HG03103 (cell line): ENCODE measurements around the gene DHDDS.
"Not testable (repeated sequence)": the region's sequence is repeated elsewhere in the genome, so short reads cannot be mapped to it uniquely, and the experiment has no call there.

Experiments used
- ATAC-seq: cut with Tn5 transposase; IDR thresholded peaks from one replicate; pipeline ENCODE4 v1.9.1; 2021; ENCODE audit warnings: low read depth; ENCODE audit not compliant: unreplicated experiment

Gene DHDDS, protein sequence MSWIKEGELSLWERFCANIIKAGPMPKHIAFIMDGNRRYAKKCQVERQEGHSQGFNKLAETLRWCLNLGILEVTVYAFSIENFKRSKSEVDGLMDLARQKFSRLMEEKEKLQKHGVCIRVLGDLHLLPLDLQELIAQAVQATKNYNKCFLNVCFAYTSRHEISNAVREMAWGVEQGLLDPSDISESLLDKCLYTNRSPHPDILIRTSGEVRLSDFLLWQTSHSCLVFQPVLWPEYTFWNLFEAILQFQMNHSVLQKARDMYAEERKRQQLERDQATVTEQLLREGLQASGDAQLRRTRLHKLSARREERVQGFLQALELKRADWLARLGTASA

DNA sequence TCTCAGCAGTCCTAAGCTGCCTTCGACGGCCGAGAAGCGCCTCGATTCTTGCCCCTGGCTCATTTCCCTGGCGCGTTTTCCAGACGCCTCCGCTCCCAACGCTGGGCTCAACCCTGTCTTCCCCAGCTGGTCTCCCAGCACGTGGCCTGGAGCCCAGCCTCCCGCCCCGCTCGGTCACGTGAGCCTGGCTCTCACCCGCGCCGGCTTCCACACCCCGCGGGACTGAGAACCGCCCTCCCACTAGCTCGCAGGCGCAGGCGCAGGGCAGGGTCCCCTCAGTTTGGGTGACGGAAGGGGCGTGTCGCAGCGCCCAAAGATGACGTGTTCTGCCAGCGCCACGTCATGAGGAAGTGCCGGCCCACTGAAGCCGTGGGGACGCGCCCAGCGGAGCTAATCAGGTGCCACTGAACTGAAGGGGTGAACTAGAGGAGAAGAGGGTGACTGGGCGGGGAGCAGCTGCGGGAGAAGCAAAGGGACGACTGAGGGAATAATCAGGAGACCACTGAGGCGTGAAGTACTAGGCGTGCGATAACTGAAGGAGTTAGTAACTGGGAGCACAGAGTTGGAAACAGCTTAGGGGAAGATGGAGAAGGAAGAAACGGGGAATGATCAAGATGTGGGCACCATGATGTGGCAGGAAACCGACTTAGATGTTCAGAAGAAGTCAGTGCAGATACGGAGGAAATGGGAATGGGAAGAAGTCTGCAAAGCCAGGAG lies at the start of gene DHDDS:
Gene DHDDS, plus strand, starts transcription at position 343 of the 717 bp plus-strand sequence. CDS start 625 bp downstream, outside the sequence.
- peak; percentile 91 for ATAC-seq

DNA sequence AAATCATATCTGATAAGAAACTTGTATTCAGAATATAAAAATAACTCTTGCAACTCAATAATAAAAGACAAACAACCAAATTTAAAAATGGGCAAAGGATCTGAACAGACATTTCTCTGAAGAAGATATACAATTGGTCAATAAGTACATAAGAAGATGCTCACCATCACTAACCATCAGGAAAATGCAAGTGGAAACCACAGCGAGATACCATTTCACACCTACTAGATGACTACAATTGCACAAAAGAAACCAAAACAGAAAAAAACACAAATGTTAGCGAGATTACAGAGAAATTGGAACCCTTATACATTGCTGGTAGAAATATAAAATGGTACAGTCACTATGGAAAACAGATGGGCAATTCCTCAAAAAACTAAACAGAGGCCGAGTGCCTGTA lies 48.0 kb upstream of the DHDDS start:
- no peak for ATAC-seq

DNA sequence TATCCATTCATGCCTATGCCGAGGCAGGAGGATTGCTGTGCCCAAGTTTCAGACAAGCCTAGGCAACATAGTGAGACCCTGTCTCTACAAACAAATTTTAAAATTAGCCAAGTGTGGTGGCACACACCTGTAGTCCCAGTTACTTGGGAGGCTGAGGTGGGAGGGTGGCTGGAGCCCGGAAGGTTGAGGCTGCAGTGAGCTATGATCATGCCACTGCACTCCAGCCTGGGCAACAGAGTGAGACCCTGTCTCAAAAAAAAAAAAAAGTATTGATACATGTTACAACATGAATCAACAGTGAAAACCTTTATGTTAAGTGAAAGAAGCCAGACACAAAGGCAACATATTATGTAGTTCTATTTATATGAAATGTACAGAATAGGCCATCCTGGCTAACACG lies 47.1 kb upstream of the DHDDS start:
- ATAC-seq = not testable (repeated sequence)

DNA sequence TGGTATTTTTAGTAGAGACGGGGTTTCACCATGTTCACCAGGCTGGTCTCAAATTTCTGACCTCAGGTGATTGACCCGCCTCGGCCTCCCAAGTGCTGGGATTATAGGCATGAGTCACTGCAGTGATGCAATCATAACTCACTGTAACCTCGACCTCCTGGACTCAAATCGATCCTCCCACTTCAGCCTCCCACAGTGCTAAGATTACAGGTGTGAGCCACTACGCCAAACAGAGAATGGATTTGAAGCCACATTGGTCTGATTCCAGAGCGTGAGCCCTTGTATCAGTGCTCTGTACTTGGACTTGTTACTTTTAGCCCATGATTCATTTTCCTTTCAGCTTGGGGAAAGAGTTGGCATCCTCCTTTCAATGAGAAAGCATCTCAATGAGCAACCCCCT lies 44.7 kb upstream of the DHDDS start:
- ATAC-seq = no peak

DNA sequence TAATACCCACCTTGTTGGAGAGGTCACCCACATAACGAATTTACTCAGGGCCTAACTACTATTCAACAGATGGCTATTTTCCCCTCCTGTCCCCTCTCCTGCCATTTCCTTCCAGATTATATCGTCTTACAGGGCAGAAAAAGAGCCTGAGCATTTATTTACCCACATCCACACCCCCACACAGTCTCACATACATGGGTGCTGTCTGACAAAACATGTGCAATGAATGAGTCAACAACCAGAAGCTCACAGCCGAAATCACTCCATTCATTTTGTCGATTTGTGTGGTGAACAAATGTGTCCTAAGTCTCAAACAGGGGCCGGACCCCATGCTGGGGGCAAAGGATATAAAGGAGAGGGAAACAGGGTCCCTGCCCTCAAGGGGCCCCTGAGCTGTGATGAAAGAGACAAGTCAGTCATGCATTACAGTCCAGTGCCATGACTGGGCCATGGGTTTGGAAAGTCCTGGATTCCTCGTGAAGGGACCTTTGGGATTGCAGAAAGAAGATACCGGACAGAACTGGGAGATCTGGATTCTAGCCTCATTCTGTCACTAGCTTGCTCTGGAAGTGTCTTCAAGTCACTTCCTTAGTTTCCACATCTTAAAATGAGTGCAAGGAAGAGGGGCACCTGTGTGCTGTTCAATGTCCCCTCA lies 43.2 kb upstream of the DHDDS start:
- no peak for ATAC-seq

DNA sequence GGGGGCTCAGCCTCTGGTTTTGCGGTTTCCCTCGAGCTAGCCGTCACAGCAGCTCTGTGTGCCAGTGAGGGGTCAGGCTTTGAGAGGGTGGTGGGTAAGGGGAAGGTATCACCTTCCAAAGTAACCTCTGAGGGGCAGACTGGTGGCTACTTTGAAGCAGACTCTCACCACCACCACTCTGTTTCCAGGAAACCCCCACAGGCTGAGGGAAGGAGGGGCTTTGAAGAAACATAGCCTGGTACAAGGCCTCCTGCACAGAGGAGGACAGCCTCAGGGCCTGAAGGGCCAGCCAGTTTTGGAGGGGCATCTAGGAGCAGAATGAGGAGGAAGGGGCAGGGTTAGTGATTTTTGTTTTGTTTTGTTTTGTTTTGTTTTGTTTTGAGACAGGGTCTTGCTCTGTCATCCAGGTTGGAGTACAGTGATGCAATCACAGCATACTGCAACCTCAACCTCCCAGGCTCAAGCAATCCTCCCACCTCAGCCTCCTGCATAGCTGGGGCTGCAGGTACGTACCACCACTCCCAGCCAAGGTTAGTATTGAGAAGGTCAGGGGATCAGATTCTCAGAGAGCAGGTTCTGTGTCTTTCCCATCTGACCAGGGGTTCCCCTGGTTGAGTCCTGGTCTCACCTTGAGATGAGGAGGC lies 42.4 kb upstream of the DHDDS start:
- no peak for ATAC-seq

DNA sequence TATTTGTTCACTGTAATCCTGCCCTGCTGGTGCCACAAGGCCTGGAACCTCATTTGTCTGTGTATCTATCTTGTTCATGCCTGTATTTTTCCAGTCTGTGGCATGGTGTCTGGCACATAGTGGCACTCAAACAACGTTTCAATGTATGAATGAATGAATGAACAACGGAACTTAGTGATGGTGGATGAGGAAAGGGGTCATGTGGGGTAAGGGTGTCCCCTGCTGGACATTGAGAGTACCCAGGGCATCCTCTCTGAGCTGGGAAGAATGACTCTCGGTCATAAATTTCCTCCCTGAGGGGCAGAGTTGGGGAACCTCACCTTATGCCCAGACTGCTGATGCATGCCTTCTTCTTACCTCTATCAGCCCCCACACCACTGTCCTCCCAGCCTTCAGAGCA lies 40.7 kb upstream of the DHDDS start:
- no peak for ATAC-seq

DNA sequence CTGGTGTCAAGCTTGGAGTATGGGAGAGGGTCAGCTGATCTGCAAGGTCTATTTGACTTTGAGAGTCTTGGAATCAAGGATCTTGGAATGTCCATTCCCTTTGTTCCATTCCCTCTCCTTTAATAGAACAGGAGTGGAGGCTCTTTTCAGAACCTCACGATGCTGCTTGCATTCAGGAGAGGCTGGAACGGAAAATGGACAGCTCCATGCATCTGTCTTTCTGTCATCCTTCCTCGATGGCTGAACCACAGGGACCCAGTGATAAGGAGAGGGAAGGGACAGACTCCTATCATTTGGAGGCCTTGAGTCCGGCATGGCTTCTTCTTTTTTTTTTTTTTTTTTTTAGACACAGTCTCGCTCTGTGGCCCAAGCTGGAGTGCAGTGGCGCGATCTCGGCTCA lies 36.4 kb upstream of the DHDDS start:
- ATAC-seq = no peak

DNA sequence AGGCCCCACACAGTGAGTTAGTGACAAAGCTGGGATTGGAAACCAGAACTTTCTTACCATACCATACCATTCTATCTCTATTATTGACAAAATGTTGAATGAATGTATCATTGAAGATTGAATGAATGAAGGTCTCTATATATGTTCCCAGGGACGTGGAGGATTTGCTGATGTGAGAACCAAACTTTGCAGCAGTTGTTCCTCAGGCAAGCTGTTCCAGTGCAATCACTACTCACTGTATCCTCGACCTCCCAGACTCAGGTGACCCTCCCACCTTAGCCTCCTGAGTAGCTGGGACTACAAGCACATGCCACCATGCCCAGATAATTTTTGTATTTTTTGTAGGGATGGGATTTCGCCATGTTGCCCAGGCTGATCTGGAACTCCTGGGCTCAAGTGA lies 33.1 kb upstream of the DHDDS start:
- ATAC-seq = no peak

DNA sequence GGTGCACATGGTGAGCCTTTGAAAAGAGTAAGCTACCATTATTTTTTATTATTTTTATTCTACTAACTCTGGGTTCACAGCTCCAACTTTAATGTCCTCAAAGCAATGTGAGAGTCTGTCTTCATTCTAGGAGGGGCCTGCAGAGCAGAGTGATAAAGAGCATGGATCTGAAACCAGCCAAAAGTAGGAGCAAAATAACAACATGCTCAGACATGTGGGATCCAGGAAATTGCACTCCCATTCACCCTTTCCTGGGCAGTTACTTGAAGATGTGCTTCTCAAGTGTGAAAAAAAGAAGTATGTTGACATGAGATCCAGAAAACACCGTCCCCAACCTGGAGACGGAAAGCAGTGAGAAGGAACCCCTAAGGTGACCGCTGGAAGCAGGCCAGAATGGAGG lies 30.2 kb upstream of the DHDDS start:
- ATAC-seq = no peak

DNA sequence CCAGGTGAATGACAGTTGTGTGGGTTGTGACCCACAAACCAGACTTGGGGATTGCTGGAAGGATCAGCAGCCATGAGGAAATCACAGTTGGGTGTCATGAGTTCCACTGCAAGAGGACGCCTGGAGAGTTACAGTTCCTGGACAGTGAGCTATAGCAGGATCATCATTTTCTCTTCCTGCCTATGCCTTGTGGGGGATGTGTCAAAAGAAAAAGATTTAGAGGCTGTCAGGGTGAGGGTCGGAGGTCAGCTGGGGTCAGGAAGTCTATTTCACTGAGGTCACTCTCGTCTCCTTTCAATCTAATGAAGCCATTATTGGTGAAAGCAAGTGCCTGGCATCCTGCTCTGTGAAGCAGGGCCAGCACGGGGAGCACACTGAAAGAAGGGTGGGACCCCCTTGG lies 28.5 kb upstream of the DHDDS start:
- no peak for ATAC-seq

DNA sequence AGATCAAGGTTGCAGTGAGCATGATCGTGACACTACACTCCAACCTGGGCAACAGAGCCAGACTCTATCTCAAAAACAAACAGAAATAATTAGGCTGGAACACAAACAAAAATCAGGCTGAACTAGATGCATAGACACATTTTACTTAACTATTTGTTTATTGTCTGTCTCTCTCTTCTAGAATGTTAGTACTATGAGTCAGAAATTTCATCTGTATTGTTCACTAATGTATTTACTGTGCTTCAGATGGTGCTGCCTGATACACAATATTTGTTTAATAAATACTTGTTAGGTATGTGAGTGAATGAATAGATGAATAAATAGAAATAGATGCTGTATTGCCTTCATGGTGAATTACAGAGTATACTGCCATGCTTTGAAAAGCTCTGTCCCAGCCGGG lies 27.5 kb upstream of the DHDDS start:
- ATAC-seq = no peak

DNA sequence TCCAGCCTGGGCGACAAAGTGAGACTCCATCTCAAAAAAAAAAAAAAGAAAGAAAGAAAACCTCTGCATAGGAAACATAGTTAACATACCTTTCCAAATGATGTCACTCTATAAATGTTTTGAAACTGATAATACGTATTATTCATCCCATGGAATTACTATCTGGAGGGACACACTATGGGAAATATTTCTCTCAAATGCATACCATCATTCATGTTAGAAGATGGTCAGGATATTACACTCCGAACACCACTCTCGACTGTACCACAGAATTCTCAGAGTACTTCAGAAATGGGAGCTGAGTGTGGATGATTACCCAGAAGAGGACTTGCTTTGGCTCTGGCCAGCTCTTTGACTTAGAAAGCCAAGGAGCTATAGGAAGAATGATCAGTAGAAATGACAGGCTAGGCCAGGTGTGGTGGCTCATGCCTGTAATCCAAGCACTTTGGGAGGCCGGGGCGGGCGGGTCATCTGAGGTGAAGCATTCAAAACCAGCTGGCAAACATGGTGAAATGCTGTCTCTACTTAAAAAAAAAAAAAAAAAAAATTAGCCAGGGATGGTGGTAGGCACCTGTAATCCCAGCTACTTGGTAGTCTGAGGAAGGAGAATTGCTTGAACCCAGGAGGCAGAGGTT lies 26.7 kb upstream of the DHDDS start:
- no peak for ATAC-seq

DNA sequence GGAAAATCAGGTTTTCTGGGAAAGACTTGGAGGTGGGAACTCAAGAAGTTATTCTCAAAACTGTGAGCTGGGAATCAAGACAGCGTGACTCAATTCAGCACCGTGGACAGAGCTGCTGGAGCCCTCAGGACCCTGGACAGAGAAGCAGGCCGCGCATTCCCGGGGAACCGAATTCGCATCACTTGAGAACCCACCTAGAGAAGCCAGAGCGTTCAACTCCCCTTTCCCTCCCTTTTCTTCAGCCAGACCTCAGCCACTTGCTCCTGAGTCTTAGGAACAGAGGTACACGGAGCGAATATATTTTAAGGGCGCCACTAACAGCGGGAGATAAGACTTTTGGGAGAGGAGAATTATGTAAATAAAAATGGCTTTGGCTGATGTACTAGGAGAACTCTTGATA lies 23.5 kb upstream of the DHDDS start:
- no peak for ATAC-seq

DNA sequence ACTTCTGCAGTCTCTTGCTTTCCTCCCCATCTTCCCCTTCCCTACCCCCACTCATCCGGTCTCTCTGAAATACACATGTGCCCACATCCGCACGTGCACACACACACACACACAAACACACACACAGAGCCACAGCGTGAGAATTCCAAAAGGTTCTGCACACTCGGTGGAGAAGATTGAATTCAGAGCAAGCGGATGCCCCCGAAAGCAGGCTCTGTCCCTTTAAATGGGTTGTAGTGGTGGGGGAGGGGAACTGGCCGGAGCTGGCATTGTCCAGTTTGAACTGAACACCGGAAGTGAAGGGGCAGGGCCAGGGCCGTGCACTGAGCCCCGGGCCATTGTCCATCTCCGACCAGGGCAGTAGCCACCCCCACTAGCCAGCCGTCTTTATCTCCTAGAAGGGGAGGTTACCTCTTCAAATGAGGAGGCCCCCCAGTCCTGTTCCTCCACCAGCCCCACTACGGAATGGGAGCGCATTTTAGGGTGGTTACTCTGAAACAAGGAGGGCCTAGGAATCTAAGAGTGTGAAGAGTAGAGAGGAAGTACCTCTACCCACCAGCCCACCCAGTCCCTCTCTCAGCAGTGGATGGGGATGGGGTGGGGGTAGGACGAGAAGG lies 22.8 kb upstream of the DHDDS start:
- no peak for ATAC-seq

DNA sequence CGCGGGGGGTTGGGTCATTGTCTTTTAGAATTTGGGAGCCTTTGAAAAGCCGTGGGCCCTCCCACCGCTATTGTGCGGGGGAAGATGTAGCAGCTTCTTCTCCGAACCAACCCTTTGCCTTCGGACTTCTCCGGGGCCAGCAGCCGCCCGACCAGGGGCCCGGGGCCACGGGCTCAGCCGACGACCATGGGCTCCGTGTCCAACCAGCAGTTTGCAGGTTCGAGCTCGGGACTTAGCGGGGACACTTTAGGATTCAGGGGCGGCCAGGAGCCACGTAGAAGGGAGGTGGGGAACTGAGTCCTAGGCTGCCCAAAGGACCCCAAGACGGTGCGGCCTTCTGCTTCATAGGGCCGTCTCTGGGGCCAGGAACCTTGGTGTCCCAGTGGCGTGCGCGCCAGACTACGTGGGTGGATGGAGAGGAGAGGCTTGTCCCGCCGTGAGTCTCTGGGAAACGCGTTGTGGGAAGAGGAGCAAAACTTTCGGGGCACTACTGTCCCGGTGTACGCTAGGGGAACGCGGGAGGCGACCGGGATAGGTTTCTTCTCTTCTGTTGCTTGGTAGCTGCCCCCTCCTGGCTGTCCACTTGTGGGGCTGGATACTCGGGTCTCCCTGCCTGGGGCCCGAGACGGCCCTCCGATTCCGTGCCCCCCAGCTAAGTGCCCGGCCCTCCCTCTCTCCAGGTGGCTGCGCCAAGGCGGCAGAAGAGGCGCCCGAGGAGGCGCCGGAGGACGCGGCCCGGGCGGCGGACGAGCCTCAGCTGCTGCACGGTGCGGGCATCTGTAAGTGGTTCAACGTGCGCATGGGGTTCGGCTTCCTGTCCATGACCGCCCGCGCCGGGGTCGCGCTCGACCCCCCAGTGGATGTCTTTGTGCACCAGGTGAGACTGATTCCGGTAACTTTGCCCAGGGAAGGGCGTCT lies 21.2 kb upstream of the DHDDS start, which contains the start of gene LIN28A:
Gene LIN28A, plus strand, starts transcription at position 112 of the 918 bp plus-strand sequence. Its CDS starts 75 bp downstream, at position 187.
- ATAC-seq = no peak

DNA sequence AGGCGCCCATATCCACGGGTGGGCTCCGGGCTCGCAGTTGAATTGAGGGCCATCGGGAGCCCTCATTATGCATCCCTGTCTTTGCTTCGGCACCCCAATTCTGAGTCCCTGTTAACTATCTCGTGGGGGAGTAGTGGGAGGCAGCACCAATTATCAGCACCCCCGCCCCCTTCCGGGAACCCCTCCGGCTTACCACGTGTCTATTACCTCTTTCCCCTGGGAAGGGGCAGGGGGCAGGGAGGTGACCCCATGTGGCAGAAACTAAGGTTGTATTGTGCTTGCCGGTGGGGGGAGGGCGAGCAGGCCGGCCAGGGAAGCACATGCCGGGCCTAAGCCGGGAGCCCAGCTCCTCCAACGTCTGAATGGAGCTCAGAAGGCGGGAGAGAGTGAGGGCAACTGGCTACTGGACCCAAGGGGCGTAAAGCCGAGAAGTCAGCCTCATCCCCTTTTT lies 20.5 kb upstream of the DHDDS start:
- no peak for ATAC-seq

DNA sequence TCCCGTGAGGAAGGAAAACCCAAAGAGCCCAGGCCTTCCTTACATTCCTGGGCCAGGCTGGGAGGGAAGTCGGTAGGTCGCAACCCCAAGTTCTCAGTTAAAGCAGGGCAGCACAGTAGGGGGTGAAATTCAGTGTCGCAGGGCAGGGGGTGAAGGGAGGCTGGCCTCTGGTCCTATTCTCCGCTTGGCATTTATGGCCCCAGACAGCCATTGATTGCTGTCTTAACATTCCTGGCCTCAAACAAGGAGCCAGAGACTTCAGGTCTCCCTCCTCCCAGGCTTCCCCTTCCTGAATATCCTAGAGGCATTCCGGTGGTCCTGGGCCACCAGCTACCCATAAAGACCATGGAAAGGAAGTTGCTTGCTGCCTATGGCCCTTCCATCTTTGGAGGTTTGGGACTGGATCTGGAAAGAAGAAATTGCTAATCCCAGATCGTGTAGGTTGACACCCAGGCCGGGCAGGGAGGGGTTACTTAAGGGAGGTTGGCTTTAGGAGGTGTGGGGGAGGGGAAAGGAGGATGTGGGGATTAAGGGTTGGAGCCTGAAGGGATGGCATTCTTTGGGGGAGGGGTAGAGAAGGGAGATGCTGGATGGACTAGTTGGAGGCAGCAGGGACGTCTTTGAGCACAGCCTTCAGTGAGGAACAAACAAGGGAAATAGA lies 19.8 kb upstream of the DHDDS start:
- ATAC-seq = no peak

DNA sequence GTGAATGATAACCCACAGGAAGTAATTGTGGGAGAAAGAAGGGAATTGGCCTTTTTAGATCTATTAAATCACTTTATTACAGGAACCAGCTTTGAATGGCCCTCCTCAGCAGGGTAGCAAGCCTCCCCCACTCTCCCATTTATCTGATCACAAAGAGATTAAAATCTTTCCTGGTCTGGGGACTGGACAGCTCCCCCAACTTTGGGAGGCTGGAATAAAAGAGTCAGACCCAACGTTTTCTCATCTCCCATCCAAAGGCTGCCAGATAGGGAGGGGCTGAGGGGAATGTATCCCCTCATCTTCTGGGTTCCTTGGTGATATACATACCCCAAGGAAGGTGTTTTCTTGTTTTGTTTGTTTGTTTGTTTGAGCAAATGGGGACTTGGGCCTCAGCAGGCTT lies 19.1 kb upstream of the DHDDS start:
- no peak for ATAC-seq
